ENCODE results near the gene VPS35L. TPM values are rescaled to one million over a fixed set of nuclear protein-coding genes. Genes with fewer than 3 reads are reported as not detected.

The VPS35L gene
- total and polyA plus RNA-seq, 2 of the 13 experiments (the other 11 are each of a cell fraction or from before 2014, with no cell fraction given): 1.4 to 1.6 TPM

- TF ChIP-seq IKZF5 (CRISPR knock-in tag; IDR thresholded peaks at IDR 0.05): 0 out of 2 replicates have a peak, but pooled peaks have one; percentile 17
Measured at GRCh38 chr16:19543278-19543996, 12.1 kb upstream of the VPS35L start (continued).

- BruUV-seq (replicated peaks): no TSS peak
- Histone ChIP-seq H2AFZ (ENCODE audit: low read length) (no peak overlapping the region), H3K36me3 (replicated peaks in 1 of 2; ENCODE audit: control insufficient read depth in 1 of 2, insufficient read depth in 2 of 2, low read length in 2 of 2) (peaks cover 5 to 18% of the 10 kb centered on the region in 2 experiments), H3K79me2 (ENCODE audit: insufficient read depth, low read length) (no peaks in the 10 kb centered on the region), H3K9me3 (ENCODE audit: low read length) (no peaks in the 10 kb centered on the region), H3K27ac (ENCODE audit: extremely low read length, insufficient read depth, low read length) (no peak overlapping the region), H3K4me2 (ENCODE audit: low read depth, low read length) (no peak overlapping the region), H3K4me3 (replicated peaks in 1 of 3; ENCODE audit: insufficient read depth in 1 of 3, low read depth in 2 of 3, low read length in 3 of 3) (no peak overlapping the region), H3K9ac (ENCODE audit: insufficient read depth, low read depth, low read length) (no peak overlapping the region), H4K20me1 (ENCODE audit: insufficient read depth, low read length) (no peaks in the 10 kb centered on the region), H3K27me3 (ENCODE audit: control insufficient read depth in 1 of 2, insufficient read depth in 2 of 2, low read length in 2 of 2) (no peaks in the 10 kb centered on the region), H3K4me1 (ENCODE audit: insufficient read depth, low read length) (peaks cover 11% of the 10 kb centered on the region)
- no peak for FAIRE-seq
- intact Hi-C loops (cut with micrococcal nuclease; ENCODE audit: unreplicated experiment): no loop called here
- ChIA-PET CTCF (ENCODE audit: low intra/inter-chr PET ratio, low total read pairs) (no interaction called here), POLR2A (no interaction called here)
- in situ Hi-C loops (cut with HindIII; ENCODE audit: extremely low pct_ligation_motif_present, low pct_unique_long_range_greater_than_20kb): no loop called here
- no peak for ATAC-seq
- DNase-seq (ENCODE audit: low spot score): no peak
- 96% methylated on average over 3 of the region's 3 CpGs for WGBS (ENCODE audit: low lambda C conversion rate)
- TF ChIP-seq RFX3 (CRISPR knock-in tag; IDR thresholded peaks at IDR 0.05): no peak
- no peak for TF ChIP-seq ZFYVE20 (CRISPR knock-in tag; IDR thresholded peaks at IDR 0.05; ENCODE audit: borderline replicate concordance, low read depth)
- TF ChIP-seq ZMYM4 (CRISPR knock-in tag; IDR thresholded peaks at IDR 0.05): no peak
- no peak for TF ChIP-seq ZNF615 (CRISPR knock-in tag; IDR thresholded peaks at IDR 0.05; ENCODE audit: borderline replicate concordance)
- TF ChIP-seq BRF2 (CRISPR knock-in tag; IDR thresholded peaks at IDR 0.05): no peak
- no peak for TF ChIP-seq TBX2 (CRISPR knock-in tag; IDR thresholded peaks at IDR 0.05; ENCODE audit: borderline replicate concordance)
- TF ChIP-seq HCFC1 (IDR thresholded peaks at IDR 0.05; ENCODE audit: low read depth, low read length): no peak
- no peak for TF ChIP-seq BORCS8-MEF2B (CRISPR knock-in tag; IDR thresholded peaks at IDR 0.05)
- TF ChIP-seq HINFP (CRISPR knock-in tag; IDR thresholded peaks at IDR 0.05; ENCODE audit: low read depth): no peak
- no peak for TF ChIP-seq YY1 (IDR thresholded peaks at IDR 0.05; ENCODE audit: insufficient read depth, insufficient replicate concordance, low read depth, low read length)
- TF ChIP-seq CCAR2 (optimal IDR thresholded peaks at IDR 0.05; ENCODE audit: low read depth, low read length): no peak
- no peak for TF ChIP-seq ZNF251 (CRISPR knock-in tag; IDR thresholded peaks at IDR 0.05)
- no peak for TF ChIP-seq NR2F1 (CRISPR knock-in tag; IDR thresholded peaks at IDR 0.05)
- no peak for TF ChIP-seq ISL2 (CRISPR knock-in tag; IDR thresholded peaks at IDR 0.05)
- TF ChIP-seq U2AF2 (IDR thresholded peaks at IDR 0.05; ENCODE audit: low read depth, low read length): no peak
- TF ChIP-seq SP5 (CRISPR knock-in tag; IDR thresholded peaks at IDR 0.05; ENCODE audit: borderline replicate concordance, low read depth): no peak
- no peak for TF ChIP-seq ZNF296 (CRISPR knock-in tag; conservative IDR thresholded peaks at IDR 0.05)
- TF ChIP-seq ZSCAN30 (CRISPR knock-in tag; IDR thresholded peaks at IDR 0.05): no peak
- TF ChIP-seq ZBTB21 (CRISPR knock-in tag; IDR thresholded peaks at IDR 0.05): no peak
Measured at GRCh38 chr16:19548144-19548543, 7.4 kb upstream of the VPS35L start.

Measured in HepG2 (cell line).